Measurements from ENCODE around the gene PAF1.
"Not testable (repeated sequence)": the region's sequence is repeated elsewhere in the genome, so short reads cannot be mapped to it uniquely, and the experiment has no call there.

DNA sequence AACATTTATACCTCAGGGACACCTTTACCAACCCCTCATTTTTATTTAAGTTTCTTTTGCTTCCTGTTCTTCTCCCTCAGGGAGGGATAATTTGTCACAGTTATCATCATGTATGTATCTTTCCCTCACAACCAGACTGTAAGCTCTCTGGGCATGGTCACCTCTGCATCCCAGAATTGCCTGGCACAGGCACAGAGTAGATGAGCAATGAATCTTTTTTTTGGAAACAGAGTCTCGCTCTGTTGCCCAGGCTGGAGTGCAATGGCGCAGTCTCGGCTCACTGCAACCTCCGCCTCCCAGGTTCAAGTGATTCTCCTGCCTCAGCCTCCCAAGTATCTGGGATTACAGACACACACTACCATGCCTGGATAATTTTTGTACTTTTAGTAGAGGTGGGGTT is 11.5 kb downstream of the PAF1 start:
- TF ChIP-seq, protein P1, sequence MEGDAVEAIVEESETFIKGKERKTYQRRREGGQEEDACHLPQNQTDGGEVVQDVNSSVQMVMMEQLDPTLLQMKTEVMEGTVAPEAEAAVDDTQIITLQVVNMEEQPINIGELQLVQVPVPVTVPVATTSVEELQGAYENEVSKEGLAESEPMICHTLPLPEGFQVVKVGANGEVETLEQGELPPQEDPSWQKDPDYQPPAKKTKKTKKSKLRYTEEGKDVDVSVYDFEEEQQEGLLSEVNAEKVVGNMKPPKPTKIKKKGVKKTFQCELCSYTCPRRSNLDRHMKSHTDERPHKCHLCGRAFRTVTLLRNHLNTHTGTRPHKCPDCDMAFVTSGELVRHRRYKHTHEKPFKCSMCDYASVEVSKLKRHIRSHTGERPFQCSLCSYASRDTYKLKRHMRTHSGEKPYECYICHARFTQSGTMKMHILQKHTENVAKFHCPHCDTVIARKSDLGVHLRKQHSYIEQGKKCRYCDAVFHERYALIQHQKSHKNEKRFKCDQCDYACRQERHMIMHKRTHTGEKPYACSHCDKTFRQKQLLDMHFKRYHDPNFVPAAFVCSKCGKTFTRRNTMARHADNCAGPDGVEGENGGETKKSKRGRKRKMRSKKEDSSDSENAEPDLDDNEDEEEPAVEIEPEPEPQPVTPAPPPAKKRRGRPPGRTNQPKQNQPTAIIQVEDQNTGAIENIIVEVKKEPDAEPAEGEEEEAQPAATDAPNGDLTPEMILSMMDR (IDR thresholded peaks at IDR 0.05): not testable (repeated sequence)
- TF ChIP-seq EZH2 (IDR thresholded peaks at IDR 0.05): not testable (repeated sequence)

Measured in neural progenitor cell (in vitro differentiated cells).